ENCODE measurements around the gene CREB3L2. TPM values are rescaled to one million over a fixed set of nuclear protein-coding genes. Genes with fewer than 3 reads are reported as not detected.

CREB3L2 gene
- total and polyA plus RNA-seq, 2 experiments from 2014 or later = 37.6 to 38.3 TPM

GRCh38 chr7:137986252-137987017, 15.5 kb downstream of the CREB3L2 start:
- no peak overlapping the region for H3K4me3 ChIP-seq
- H2AFZ ChIP-seq = no peak overlapping the region
- H3K27me3 ChIP-seq = no peaks in the 10 kb centered on the region
- peak overlapping the region; percentile 86 for H3K27ac ChIP-seq
- no peak for TF ChIP-seq EZH2phosphoT487 (IDR thresholded peaks at IDR 0.05; ENCODE audit: low read depth, severe bottlenecking, unreplicated experiment)
- TF ChIP-seq CTCF (IDR thresholded peaks at IDR 0.05; ENCODE audit: poor library complexity) = no peak
- TF ChIP-seq EZH2 (IDR thresholded peaks at IDR 0.05; ENCODE audit: borderline replicate concordance) = no peak
- peak overlapping the region; percentile 59 for H3K4me2 ChIP-seq
- DNase-seq (ENCODE audit: low spot score) = peak; percentile 64
- no peaks in the 10 kb centered on the region for H3K36me3 ChIP-seq (replicated peaks; ENCODE audit: insufficient read depth, low read depth)
- H3K9me2 ChIP-seq (replicated peaks; ENCODE audit: insufficient read depth) = no peaks in the 10 kb centered on the region
- WGBS (ENCODE audit: low lambda C conversion rate, missing lambda C conversion rate) = 51% methylated on average over 14 of the region's 14 CpGs
- no peaks in the 10 kb centered on the region for H3K9me3 ChIP-seq (ENCODE audit: low read depth)
- H3K4me1 ChIP-seq (ENCODE audit: insufficient read depth) = peaks cover 79% of the 10 kb centered on the region
- H3K79me2 ChIP-seq = peaks cover 98% of the 10 kb centered on the region
- peaks cover 8% of the 10 kb centered on the region for H4K20me1 ChIP-seq (ENCODE audit: insufficient read depth, poor library complexity, severe bottlenecking)

- Histone ChIP-seq H3K9me3 (ENCODE audit: low read depth) (no peaks in the 10 kb centered on the region), H4K20me1 (ENCODE audit: insufficient read depth, poor library complexity, severe bottlenecking) (peaks cover 8% of the 10 kb centered on the region), H3K4me1 (ENCODE audit: insufficient read depth) (peaks cover 76% of the 10 kb centered on the region), H3K36me3 (replicated peaks; ENCODE audit: insufficient read depth, low read depth) (no peaks in the 10 kb centered on the region), H2AFZ (no peak overlapping the region), H3K4me2 (peak overlapping the region; percentile 59), H3K27ac (peak overlapping the region; percentile 86), H3K79me2 (peaks cover 98% of the 10 kb centered on the region), H3K4me3 (no peak overlapping the region), H3K27me3 (no peaks in the 10 kb centered on the region), H3K9me2 (replicated peaks; ENCODE audit: insufficient read depth) (no peaks in the 10 kb centered on the region)
- no peak for DNase-seq (ENCODE audit: low spot score)
- TF ChIP-seq EZH2 (IDR thresholded peaks at IDR 0.05; ENCODE audit: borderline replicate concordance) (no peak), EZH2phosphoT487 (IDR thresholded peaks at IDR 0.05; ENCODE audit: low read depth, severe bottlenecking, unreplicated experiment) (no peak), CTCF (IDR thresholded peaks at IDR 0.05; ENCODE audit: poor library complexity) (no peak)
- WGBS (ENCODE audit: low lambda C conversion rate, missing lambda C conversion rate) = 87% methylated on average over 3 of the region's 3 CpGs
Observed at GRCh38 chr7:137985897-137986251, 16.0 kb downstream of the CREB3L2 start.

DNA sequence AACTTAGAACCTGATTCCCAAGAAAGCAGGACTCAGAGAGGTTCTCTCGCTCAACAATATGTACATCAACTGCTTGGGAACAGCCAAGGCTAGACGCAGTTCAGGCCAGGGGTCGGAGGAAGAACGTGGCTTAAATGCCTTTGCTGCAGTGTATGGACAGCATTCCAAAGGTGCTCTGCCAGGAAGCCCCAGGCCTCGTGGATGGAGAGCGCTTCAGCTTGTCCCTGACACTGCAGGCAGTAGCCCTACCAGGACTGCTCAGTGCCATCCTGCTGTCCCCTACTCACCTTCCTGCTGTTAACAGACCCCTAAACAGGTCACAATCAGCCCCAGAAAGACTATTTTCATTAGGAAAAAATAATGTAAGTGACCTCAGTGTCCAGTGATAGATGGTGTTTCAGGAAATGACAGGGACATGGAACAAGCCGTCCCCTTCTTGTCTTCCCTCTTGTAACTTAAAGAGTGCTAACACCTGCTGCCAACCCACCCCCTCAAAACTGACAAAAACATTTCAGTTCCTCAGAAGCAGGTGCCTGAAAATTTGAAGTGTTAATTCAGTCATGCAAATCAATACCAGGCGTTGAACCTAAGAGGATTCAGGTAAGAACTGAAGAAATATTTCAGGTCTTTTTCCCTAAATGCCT, 16.5 kb downstream of the CREB3L2 start:
- DNase-seq (ENCODE audit: low spot score) = no peak
- Histone ChIP-seq H3K27ac (peak overlapping the region; percentile 86), H4K20me1 (ENCODE audit: insufficient read depth, poor library complexity, severe bottlenecking) (peaks cover 8% of the 10 kb centered on the region), H2AFZ (no peak overlapping the region), H3K4me3 (no peak overlapping the region), H3K36me3 (replicated peaks; ENCODE audit: insufficient read depth, low read depth) (no peaks in the 10 kb centered on the region), H3K4me1 (ENCODE audit: insufficient read depth) (peaks cover 75% of the 10 kb centered on the region), H3K79me2 (peaks cover 99% of the 10 kb centered on the region), H3K9me3 (ENCODE audit: low read depth) (no peaks in the 10 kb centered on the region), H3K4me2 (peak overlapping the region; percentile 59), H3K27me3 (no peaks in the 10 kb centered on the region), H3K9me2 (replicated peaks; ENCODE audit: insufficient read depth) (no peaks in the 10 kb centered on the region)
- TF ChIP-seq CTCF (IDR thresholded peaks at IDR 0.05; ENCODE audit: poor library complexity) = no peak
- TF ChIP-seq EZH2 (IDR thresholded peaks at IDR 0.05; ENCODE audit: borderline replicate concordance) = no peak
- TF ChIP-seq EZH2phosphoT487 (IDR thresholded peaks at IDR 0.05; ENCODE audit: low read depth, severe bottlenecking, unreplicated experiment) = no peak
- 55% methylated on average over 8 of the region's 8 CpGs for WGBS (ENCODE audit: low lambda C conversion rate, missing lambda C conversion rate)

Measured in hepatocyte (in vitro differentiated cells).